HepG2 (cell line): ENCODE data around the gene DAPK1. TPM values are rescaled to one million over a fixed set of nuclear protein-coding genes. Genes with fewer than 3 reads are reported as not detected.
A peak's percentile ranks its signal among the peaks of the same experiment; 100 is the strongest.

Experiments
- ARID2 ChIP-seq: sonication (generic); formaldehyde crosslinking; IDR thresholded peaks from 2 replicates; pipeline ENCODE4 v1.8.1; 2022; ENCODE audit warnings: mild to moderate bottlenecking, missing genetic modification reagents, borderline replicate concordance
- FOXK2 ChIP-seq: fragments of 450-650 bp; IDR thresholded peaks from 2 replicates; pipeline ENCODE4 v1.6.1; 2016
- GATAD2A ChIP-seq: IDR thresholded peaks from 2 replicates; pipeline ENCODE4 v1.6.1; 2016
- GTF3A ChIP-seq: sonication (generic); formaldehyde crosslinking; conservative IDR thresholded peaks from 2 replicates; pipeline ENCODE4 v1.4.0; 2020; ENCODE audit warnings: mild to moderate bottlenecking, missing genetic modification reagents
- HIVEP1 ChIP-seq: sonication (generic); formaldehyde crosslinking; IDR thresholded peaks from 2 replicates; pipeline ENCODE4 v1.4.0; 2020; ENCODE audit warnings: mild to moderate bottlenecking, missing genetic modification reagents
- HOXD1 ChIP-seq: sonication (generic); formaldehyde crosslinking; IDR thresholded peaks from 2 replicates; pipeline ENCODE4 v1.5.0; 2020; ENCODE audit warnings: missing genetic modification reagents
- POGZ ChIP-seq: sonication (generic); formaldehyde crosslinking; IDR thresholded peaks from 2 replicates; pipeline ENCODE4 v1.4.0; 2020; ENCODE audit warnings: mild to moderate bottlenecking, missing genetic modification reagents
- RCOR2 ChIP-seq: IDR thresholded peaks from 2 replicates; pipeline ENCODE4 v1.6.1; 2016; ENCODE audit warnings: missing biosample characterization, missing genetic modification reagents
- SP140L ChIP-seq: sonication (generic); formaldehyde crosslinking; IDR thresholded peaks from 2 replicates; pipeline ENCODE4 v1.4.0; 2020; ENCODE audit warnings: missing genetic modification reagents, borderline replicate concordance
- SUZ12 ChIP-seq: fragments of 150-350 bp; IDR thresholded peaks from 2 replicates; pipeline ENCODE4 v1.6.1; 2014; ENCODE audit warnings: low read depth, low read length
- ZFYVE20 ChIP-seq: sonication (generic); formaldehyde crosslinking; IDR thresholded peaks from 2 replicates; pipeline ENCODE4 v1.8.0; 2023; ENCODE audit warnings: low read depth, mild to moderate bottlenecking, moderate library complexity, missing genetic modification reagents, borderline replicate concordance
- ZNF33A ChIP-seq: sonication (generic); formaldehyde crosslinking; IDR thresholded peaks from 2 replicates; pipeline ENCODE4 v1.5.1; 2020; ENCODE audit warnings: missing genetic modification reagents, mild to moderate bottlenecking, moderate library complexity, borderline replicate concordance
- ZNF567 ChIP-seq: sonication (generic); formaldehyde crosslinking; IDR thresholded peaks from 2 replicates; pipeline ENCODE4 v1.8.1; 2023; ENCODE audit warnings: mild to moderate bottlenecking, missing genetic modification reagents, borderline replicate concordance
- ZNF772 ChIP-seq: sonication (generic); formaldehyde crosslinking; IDR thresholded peaks from 2 replicates; pipeline ENCODE4 v1.5.0; 2020; ENCODE audit warnings: mild to moderate bottlenecking, missing genetic modification reagents
- ZNF788 ChIP-seq: sonication (generic); formaldehyde crosslinking; IDR thresholded peaks from 2 replicates; pipeline ENCODE4 v1.5.0; 2020; ENCODE audit warnings: mild to moderate bottlenecking, missing genetic modification reagents, borderline replicate concordance
- ZSCAN21 ChIP-seq: sonication (generic); formaldehyde crosslinking; IDR thresholded peaks from 2 replicates; pipeline ENCODE4 v1.8.0; 2022; ENCODE audit warnings: mild to moderate bottlenecking, missing genetic modification reagents, moderate library complexity, borderline replicate concordance
- polyA plus RNA-seq, 8 experiments: library from polyadenylated mRNA; depleted of rRNA in 3 of 8; stranded (reverse) in 7 of 8; unstranded in 1 of 8; fragments of >200 nt; fragmentation: Illumina TruSeq in 4 of 8; extraction: Trizol in 4 of 8; gene quantifications; 2 replicates each; pipeline versions ENCODE4 v1.2.1 to v1.2.3, GENCODE V29; 2011 to 2016; ENCODE audit warnings: low read depth in 4 of 8, missing spikeins in 1 of 8, mixed read lengths in 1 of 8; ENCODE audit not compliant: insufficient read depth in 1 of 8
- total RNA-seq, 5 experiments: library from RNA; depleted of rRNA; stranded (reverse); fragments of >200 nt; fragmentation: Illumina TruSeq; extraction: Trizol; gene quantifications; 2 replicates each; pipeline ENCODE4 v1.2.3, GENCODE V29; 2016; ENCODE audit warnings: low read depth in 1 of 5
- TF ChIP-seq, protein P1 (sequence below): sonication (generic); formaldehyde crosslinking; IDR thresholded peaks from 2 replicates; pipeline ENCODE4 v1.4.0; 2020; ENCODE audit warnings: missing genetic modification reagents
- TF ChIP-seq, protein P2 (sequence below): sonication (generic); formaldehyde crosslinking; IDR thresholded peaks from 2 replicates; pipeline ENCODE4 v1.8.0; 2022; ENCODE audit warnings: low read depth, missing genetic modification reagents
- TF ChIP-seq, protein P3 (sequence below): IDR thresholded peaks from 2 replicates; pipeline ENCODE4 v1.6.1; 2012; ENCODE audit warnings: low read length, improper control_type of control experiment
- TF ChIP-seq, protein P4 (sequence below): sonication (generic); formaldehyde crosslinking; IDR thresholded peaks from 2 replicates; pipeline ENCODE4 v1.8.0; 2022; ENCODE audit warnings: missing genetic modification reagents, mild to moderate bottlenecking, borderline replicate concordance

DAPK1 gene
- total and polyA plus RNA-seq, 2 of the 13 experiments (the other 11 are each of a cell fraction or from before 2014, with no cell fraction given): 35.7 to 35.9 TPM

DNA sequence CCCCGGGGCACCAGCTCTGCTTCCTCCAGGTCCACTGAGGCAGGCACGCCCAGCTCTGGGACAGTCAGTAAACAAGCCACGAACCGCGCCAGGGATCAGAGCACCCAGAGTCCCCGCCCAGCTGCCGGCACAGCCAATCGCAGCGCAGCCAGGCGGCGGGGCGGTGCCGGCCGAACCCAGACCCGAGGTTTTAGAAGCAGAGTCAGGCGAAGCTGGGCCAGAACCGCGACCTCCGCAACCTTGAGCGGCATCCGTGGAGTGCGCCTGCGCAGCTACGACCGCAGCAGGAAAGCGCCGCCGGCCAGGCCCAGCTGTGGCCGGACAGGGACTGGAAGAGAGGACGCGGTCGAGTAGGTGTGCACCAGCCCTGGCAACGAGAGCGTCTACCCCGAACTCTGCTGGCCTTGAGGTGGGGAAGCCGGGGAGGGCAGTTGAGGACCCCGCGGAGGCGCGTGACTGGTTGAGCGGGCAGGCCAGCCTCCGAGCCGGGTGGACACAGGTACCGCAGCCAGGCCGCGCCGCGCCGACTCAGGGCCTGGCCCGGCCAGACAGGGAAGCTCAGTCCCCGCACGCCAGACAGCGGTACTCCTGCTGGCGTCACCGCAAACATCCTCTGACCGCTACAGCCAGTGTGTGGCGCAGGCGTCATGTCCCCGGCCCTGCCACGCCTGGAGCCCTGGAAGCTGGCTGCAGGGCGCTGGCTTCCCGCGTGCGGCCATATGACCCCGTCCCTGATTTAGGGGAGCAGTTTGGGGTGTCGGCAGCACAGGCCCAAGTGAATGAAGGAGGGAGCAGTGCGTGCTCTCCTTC, 228.4 kb downstream of the DAPK1 start, which contains the start of gene CTSL (continued):
- TF ChIP-seq ARID2 (CRISPR knock-in tag) (no peak; the same call in 1 of the 2 replicates), ZNF788 (CRISPR knock-in tag) (peak; percentile 72; the same call in 1 of the 2 replicates), ZSCAN21 (CRISPR knock-in tag) (peak; percentile 86), HIVEP1 (CRISPR knock-in tag) (peak; percentile 62; the same call in 1 of the 2 replicates), RCOR2 (CRISPR knock-in tag) (0 out of 2 replicates have a peak, but pooled peaks have one; percentile 21), FOXK2 (no peak), ZFYVE20 (CRISPR knock-in tag) (no peak; the same call in 1 of the 2 replicates), ZNF567 (CRISPR knock-in tag) (peak; percentile 76), POGZ (CRISPR knock-in tag) (peak; percentile 59; the same call in 1 of the 2 replicates), SP140L (CRISPR knock-in tag) (no peak), GTF3A (CRISPR knock-in tag) (no peak), ZNF33A (no peak), ZNF772 (CRISPR knock-in tag) (peak; percentile 77; the same call in 1 of the 2 replicates), HOXD1 (CRISPR knock-in tag) (no peak), GATAD2A (CRISPR knock-in tag) (peak; percentile 40), SUZ12 (no peak)
- TF ChIP-seq, protein P1, sequence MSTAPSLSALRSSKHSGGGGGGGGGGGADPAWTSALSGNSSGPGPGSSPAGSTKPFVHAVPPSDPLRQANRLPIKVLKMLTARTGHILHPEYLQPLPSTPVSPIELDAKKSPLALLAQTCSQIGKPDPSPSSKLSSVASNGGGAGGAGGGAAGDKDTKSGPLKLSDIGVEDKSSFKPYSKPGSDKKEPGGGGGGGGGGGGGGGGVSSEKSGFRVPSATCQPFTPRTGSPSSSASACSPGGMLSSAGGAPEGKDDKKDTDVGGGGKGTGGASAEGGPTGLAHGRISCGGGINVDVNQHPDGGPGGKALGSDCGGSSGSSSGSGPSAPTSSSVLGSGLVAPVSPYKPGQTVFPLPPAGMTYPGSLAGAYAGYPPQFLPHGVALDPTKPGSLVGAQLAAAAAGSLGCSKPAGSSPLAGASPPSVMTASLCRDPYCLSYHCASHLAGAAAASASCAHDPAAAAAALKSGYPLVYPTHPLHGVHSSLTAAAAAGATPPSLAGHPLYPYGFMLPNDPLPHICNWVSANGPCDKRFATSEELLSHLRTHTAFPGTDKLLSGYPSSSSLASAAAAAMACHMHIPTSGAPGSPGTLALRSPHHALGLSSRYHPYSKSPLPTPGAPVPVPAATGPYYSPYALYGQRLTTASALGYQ: peak; percentile 72; the same call in 1 of the 2 replicates
- TF ChIP-seq, protein P2, sequence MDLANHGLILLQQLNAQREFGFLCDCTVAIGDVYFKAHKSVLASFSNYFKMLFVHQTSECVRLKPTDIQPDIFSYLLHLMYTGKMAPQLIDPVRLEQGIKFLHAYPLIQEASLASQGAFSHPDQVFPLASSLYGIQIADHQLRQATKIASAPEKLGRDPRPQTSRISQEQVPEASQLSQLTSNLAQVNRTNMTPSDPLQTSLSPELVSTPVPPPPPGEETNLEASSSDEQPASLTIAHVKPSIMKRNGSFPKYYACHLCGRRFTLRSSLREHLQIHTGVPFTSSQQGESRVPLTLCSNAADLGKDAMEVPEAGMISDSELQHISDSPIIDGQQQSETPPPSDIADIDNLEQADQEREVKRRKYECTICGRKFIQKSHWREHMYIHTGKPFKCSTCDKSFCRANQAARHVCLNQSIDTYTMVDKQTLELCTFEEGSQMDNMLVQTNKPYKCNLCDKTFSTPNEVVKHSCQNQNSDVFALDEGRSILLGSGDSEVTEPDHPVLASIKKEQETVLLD (CRISPR knock-in tag): no peak
- TF ChIP-seq, protein P3, sequence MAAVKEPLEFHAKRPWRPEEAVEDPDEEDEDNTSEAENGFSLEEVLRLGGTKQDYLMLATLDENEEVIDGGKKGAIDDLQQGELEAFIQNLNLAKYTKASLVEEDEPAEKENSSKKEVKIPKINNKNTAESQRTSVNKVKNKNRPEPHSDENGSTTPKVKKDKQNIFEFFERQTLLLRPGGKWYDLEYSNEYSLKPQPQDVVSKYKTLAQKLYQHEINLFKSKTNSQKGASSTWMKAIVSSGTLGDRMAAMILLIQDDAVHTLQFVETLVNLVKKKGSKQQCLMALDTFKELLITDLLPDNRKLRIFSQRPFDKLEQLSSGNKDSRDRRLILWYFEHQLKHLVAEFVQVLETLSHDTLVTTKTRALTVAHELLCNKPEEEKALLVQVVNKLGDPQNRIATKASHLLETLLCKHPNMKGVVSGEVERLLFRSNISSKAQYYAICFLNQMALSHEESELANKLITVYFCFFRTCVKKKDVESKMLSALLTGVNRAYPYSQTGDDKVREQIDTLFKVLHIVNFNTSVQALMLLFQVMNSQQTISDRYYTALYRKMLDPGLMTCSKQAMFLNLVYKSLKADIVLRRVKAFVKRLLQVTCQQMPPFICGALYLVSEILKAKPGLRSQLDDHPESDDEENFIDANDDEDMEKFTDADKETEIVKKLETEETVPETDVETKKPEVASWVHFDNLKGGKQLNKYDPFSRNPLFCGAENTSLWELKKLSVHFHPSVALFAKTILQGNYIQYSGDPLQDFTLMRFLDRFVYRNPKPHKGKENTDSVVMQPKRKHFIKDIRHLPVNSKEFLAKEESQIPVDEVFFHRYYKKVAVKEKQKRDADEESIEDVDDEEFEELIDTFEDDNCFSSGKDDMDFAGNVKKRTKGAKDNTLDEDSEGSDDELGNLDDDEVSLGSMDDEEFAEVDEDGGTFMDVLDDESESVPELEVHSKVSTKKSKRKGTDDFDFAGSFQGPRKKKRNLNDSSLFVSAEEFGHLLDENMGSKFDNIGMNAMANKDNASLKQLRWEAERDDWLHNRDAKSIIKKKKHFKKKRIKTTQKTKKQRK: no peak
- TF ChIP-seq, protein P4, sequence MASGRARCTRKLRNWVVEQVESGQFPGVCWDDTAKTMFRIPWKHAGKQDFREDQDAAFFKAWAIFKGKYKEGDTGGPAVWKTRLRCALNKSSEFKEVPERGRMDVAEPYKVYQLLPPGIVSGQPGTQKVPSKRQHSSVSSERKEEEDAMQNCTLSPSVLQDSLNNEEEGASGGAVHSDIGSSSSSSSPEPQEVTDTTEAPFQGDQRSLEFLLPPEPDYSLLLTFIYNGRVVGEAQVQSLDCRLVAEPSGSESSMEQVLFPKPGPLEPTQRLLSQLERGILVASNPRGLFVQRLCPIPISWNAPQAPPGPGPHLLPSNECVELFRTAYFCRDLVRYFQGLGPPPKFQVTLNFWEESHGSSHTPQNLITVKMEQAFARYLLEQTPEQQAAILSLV (CRISPR knock-in tag): peak; percentile 86
